HG03060 (cell line): Measurements from ENCODE around the gene NECAB2.
"Not testable (repeated sequence)": the region's sequence is repeated elsewhere in the genome, so short reads cannot be mapped to it uniquely, and the experiment has no call there.

ENCODE experiments used
- ATAC-seq: cut with Tn5 transposase; IDR thresholded peaks from one replicate; pipeline ENCODE4 v1.9.1; 2021; ENCODE audit warnings: low read depth, moderate number of reproducible peaks; ENCODE audit not compliant: unreplicated experiment

The NECAB2 gene

GRCh38 chr16:83950862-83951399, 17.1 kb upstream of the NECAB2 start:
- not testable (repeated sequence) for ATAC-seq

- ATAC-seq: no peak
Measured at GRCh38 chr16:83951544-83951943, 16.5 kb upstream of the NECAB2 start.

GRCh38 chr16:83952587-83952939, 15.5 kb upstream of the NECAB2 start:
- no peak for ATAC-seq

- no peak for ATAC-seq
Measured at GRCh38 chr16:83952940-83953795, 14.9 kb upstream of the NECAB2 start, which contains the start of gene OSGIN1. Gene OSGIN1, plus strand, starts transcription at chr16:83953240. Its CDS starts 4,432 bp downstream, at chr16:83957672.

- ATAC-seq: no peak
Measured at GRCh38 chr16:83953796-83954576, 14.1 kb upstream of the NECAB2 start.

GRCh38 chr16:83954577-83955016, 13.4 kb upstream of the NECAB2 start:
- ATAC-seq: no peak

GRCh38 chr16:83955218-83956130, 12.6 kb upstream of the NECAB2 start:
- no peak for ATAC-seq

- no peak for ATAC-seq
Measured at GRCh38 chr16:83956336-83957289, 11.4 kb upstream of the NECAB2 start.

GRCh38 chr16:83957296-83957855, 10.7 kb upstream of the NECAB2 start:
- ATAC-seq: no peak

GRCh38 chr16:83958137-83958845, 9.8 kb upstream of the NECAB2 start:
- no peak for ATAC-seq

GRCh38 chr16:83958846-83959565, 9.0 kb upstream of the NECAB2 start:
- ATAC-seq: no peak

GRCh38 chr16:83959656-83960434, 8.2 kb upstream of the NECAB2 start:
- ATAC-seq: no peak

GRCh38 chr16:83960521-83961249, 7.4 kb upstream of the NECAB2 start:
- ATAC-seq: no peak

- ATAC-seq: no peak
Measured at GRCh38 chr16:83961591-83961990, 6.5 kb upstream of the NECAB2 start.

- ATAC-seq: no peak
Measured at GRCh38 chr16:83963277-83964119, 4.5 kb upstream of the NECAB2 start.
